Parathyroid adenoma (tissue), 2 donors: Measurements from ENCODE around the gene MYCBP.
"Not testable (repeated sequence)": the region's sequence is repeated elsewhere in the genome, so short reads cannot be mapped to it uniquely, and the experiment has no call there.

ENCODE experiments used
- H2AFZ ChIP-seq: fragments of 300-600 bp; sonication (generic); one replicate; pipeline ENCODE4 v1.7.0; 2017; ENCODE audit warnings: antibody characterized with exemption, mild to moderate bottlenecking
- H3K27ac ChIP-seq: fragments of 300-600 bp; sonication (generic); one replicate; pipeline ENCODE4 v1.7.0; 2017
- H3K27me3 ChIP-seq: fragments of 300-600 bp; sonication (generic); one replicate; pipeline ENCODE4 v1.7.0; 2017; ENCODE audit warnings: low read length; ENCODE audit not compliant: control insufficient read depth, insufficient read depth
- H3K36me3 ChIP-seq: fragments of 300-600 bp; sonication (generic); one replicate; pipeline ENCODE4 v1.7.0; 2017; ENCODE audit warnings: low read length; ENCODE audit not compliant: control insufficient read depth, insufficient read depth
- H3K4me1 ChIP-seq: fragments of 300-600 bp; sonication (generic); one replicate; pipeline ENCODE4 v1.7.0; 2017; ENCODE audit warnings: control low read depth
- H3K4me2 ChIP-seq: fragments of 300-600 bp; sonication (generic); one replicate; pipeline ENCODE4 v1.7.0; 2017; ENCODE audit warnings: low read length
- H3K4me3 ChIP-seq: fragments of 300-600 bp; sonication (generic); one replicate; pipeline ENCODE4 v1.7.0; 2017; ENCODE audit warnings: low read depth, low read length
- H3K79me2 ChIP-seq: fragments of 300-600 bp; sonication (generic); one replicate; pipeline ENCODE4 v1.7.0; 2017; ENCODE audit warnings: control low read depth
- H3K9ac ChIP-seq: fragments of 300-600 bp; sonication (generic); one replicate; pipeline ENCODE4 v1.7.0; 2017; ENCODE audit warnings: mild to moderate bottlenecking
- H3K9me3 ChIP-seq: fragments of 300-600 bp; sonication (generic); one replicate; pipeline ENCODE4 v1.7.0; 2017; ENCODE audit warnings: low read length; ENCODE audit not compliant: control insufficient read depth
- TF ChIP-seq, protein P1 (sequence below): fragments of 300-600 bp; sonication (generic); IDR thresholded peaks from one replicate; pipeline ENCODE4 v1.7.0; 2017; ENCODE audit warnings: antibody characterized with exemption, mild to moderate bottlenecking
- donor health status: primary hyperparathyroidism.

Gene MYCBP

DNA sequence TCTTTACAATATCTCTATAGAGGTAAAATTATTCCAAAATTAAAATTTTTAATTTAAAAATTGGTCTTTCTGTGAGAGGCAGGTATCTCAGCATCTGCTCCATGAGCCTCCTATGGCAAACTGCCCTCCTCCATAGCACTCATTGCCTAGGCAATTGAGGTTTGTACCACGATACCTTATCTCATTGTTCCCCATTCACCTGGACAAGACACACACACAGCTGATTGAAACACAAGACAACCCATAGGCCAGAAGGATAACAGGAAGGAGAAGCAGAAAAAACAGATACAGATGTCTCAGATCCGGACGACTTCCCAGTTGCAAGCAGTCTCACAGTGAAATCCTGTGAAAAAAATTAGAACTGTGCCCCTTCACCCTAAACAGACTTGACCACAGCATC is 44.2 kb upstream of the MYCBP start:
- Histone ChIP-seq H3K9me3 (no peaks in the 10 kb centered on the region), H3K9ac (no peak overlapping the region), H3K36me3 (no peaks in the 10 kb centered on the region), H2AFZ (no peak overlapping the region), H3K4me1 (no peaks in the 10 kb centered on the region), H3K27ac (no peak overlapping the region), H3K4me3 (no peak overlapping the region), H3K79me2 (no peaks in the 10 kb centered on the region), H3K27me3 (no peaks in the 10 kb centered on the region), H3K4me2 (no peak overlapping the region)
- TF ChIP-seq, protein P1, sequence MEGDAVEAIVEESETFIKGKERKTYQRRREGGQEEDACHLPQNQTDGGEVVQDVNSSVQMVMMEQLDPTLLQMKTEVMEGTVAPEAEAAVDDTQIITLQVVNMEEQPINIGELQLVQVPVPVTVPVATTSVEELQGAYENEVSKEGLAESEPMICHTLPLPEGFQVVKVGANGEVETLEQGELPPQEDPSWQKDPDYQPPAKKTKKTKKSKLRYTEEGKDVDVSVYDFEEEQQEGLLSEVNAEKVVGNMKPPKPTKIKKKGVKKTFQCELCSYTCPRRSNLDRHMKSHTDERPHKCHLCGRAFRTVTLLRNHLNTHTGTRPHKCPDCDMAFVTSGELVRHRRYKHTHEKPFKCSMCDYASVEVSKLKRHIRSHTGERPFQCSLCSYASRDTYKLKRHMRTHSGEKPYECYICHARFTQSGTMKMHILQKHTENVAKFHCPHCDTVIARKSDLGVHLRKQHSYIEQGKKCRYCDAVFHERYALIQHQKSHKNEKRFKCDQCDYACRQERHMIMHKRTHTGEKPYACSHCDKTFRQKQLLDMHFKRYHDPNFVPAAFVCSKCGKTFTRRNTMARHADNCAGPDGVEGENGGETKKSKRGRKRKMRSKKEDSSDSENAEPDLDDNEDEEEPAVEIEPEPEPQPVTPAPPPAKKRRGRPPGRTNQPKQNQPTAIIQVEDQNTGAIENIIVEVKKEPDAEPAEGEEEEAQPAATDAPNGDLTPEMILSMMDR, result no peak

DNA sequence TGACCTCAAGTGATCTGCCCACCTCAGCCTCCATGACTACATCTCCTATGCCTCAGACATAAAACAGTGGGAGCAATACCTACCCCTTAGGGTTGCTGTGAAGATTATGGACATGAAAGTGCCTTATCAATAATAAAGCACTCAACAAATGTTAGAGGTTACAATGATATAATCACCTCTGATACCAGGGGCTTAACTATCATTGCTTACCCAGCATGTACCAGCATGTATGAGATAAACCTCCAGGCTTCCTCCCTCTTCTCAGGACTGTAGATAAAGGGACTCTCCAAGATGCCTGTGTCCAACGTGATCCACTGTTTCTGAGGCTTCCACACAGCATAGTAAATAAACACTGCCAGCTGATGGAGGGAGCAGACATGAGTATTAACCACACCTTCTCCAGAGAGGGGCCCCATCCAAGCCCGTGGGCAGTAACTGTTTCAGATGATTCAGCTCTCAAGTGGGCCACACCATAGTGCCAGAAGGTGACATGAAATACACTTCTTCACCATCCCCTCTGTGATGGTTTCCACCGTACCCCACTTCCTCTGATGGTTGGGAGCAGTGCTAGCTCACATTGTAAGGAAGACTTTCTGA is 42.3 kb upstream of the MYCBP start:
- Histone ChIP-seq H2AFZ (no peak overlapping the region), H3K27me3 (no peaks in the 10 kb centered on the region), H3K79me2 (no peaks in the 10 kb centered on the region), H3K4me3 (no peak overlapping the region), H3K36me3 (no peaks in the 10 kb centered on the region), H3K9me3 (no peaks in the 10 kb centered on the region), H3K9ac (no peak overlapping the region), H3K4me2 (no peak overlapping the region), H3K27ac (no peak overlapping the region), H3K4me1 (no peaks in the 10 kb centered on the region)
- TF ChIP-seq, protein P1, result no peak

DNA sequence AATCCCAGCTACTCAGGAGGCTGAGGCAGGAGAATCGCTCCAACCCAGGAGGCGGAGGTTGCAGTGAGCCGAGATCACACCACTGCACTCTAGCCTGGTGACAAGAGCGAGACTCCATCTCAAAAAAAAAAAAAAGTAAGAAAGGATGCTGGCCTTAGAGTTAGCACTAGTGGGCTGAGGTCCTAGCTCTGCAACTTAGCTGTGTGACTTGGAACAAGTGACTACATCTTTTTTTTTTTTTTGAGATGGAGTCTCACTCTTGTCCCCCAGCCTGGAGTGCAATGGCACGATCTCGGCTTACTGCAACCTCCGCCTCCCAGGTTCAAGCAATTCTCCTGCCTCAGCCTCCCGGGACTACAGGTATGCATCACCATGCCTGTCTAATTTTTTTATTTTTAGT is 41.8 kb upstream of the MYCBP start:
- not testable (repeated sequence) for H3K4me3 ChIP-seq, H3K9me3 ChIP-seq, H3K4me2 ChIP-seq, H3K79me2 ChIP-seq, H3K27me3 ChIP-seq, H3K27ac ChIP-seq, H3K4me1 ChIP-seq, H3K36me3 ChIP-seq, H3K9ac ChIP-seq, H2AFZ ChIP-seq

DNA sequence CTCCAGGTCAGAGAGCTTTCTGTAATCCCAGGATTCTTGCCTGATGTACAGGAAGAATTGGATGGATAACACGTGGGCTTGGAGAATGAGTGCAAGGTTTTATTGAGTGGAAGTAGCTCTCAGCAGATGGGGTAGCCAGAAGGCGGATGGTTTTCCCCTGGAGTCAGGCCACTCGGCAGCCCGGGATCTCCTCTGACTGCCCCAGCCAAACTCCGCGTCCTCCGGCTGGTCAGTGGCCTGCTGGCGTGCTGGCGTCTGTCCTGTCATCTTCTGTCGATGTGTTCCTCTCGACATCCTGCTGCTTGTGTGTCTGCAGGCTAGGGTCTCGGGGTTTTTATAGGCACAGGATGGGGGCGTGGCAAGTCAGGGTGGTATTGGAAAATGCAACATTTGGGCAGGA is 35.7 kb upstream of the MYCBP start:
- no peaks in the 10 kb centered on the region for H3K27me3 ChIP-seq
- TF ChIP-seq, protein P1, result no peak
- no peaks in the 10 kb centered on the region for H3K9me3 ChIP-seq
- no peak overlapping the region for H3K27ac ChIP-seq
- H3K9ac ChIP-seq, result no peak overlapping the region
- no peaks in the 10 kb centered on the region for H3K79me2 ChIP-seq
- no peak overlapping the region for H2AFZ ChIP-seq
- no peak overlapping the region for H3K4me2 ChIP-seq
- no peaks in the 10 kb centered on the region for H3K36me3 ChIP-seq
- H3K4me1 ChIP-seq, result no peaks in the 10 kb centered on the region
- H3K4me3 ChIP-seq, result no peak overlapping the region

DNA sequence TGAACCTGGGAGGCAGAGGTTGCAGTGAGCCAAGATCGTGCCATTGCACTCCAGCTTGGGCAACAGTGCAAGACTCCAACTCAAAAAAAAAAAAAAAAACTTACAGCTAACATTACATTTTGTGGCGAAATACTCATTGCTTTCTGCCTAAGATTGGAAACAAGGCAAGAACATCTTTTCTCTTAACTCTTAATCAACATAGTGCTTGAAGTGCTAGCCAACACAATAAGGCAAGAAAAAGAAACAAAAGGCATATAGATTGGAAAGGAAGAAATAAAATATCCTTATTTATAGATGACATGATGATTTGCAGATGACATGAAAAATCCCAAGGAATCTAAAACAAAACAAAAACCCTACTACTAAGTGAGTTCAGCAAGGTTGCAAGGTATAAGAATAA is 32.8 kb upstream of the MYCBP start:
- no peaks in the 10 kb centered on the region for H3K4me1 ChIP-seq
- no peak overlapping the region for H3K4me2 ChIP-seq
- H2AFZ ChIP-seq, result no peak overlapping the region
- no peaks in the 10 kb centered on the region for H3K27me3 ChIP-seq
- no peak overlapping the region for H3K27ac ChIP-seq
- no peak overlapping the region for H3K4me3 ChIP-seq
- H3K79me2 ChIP-seq, result no peaks in the 10 kb centered on the region
- H3K9me3 ChIP-seq, result no peaks in the 10 kb centered on the region
- no peaks in the 10 kb centered on the region for H3K36me3 ChIP-seq
- no peak overlapping the region for H3K9ac ChIP-seq
- TF ChIP-seq, protein P1, result no peak
